NCI-H1105 treated with DMSO at 0.1 percent for 48 hours (cell line): ENCODE results near the gene INPP4B.

Source experiments
- DNase-seq: peaks from one replicate; lab custom pipeline; 2025; lab: John Stamatoyannopoulos, UW

INPP4B gene

GRCh38 chr4:142473218-142473959, 372.7 kb downstream of the INPP4B start:
- no peak for DNase-seq

- no peak for DNase-seq
Measured at GRCh38 chr4:142467088-142467487, 379.0 kb downstream of the INPP4B start.

DNA sequence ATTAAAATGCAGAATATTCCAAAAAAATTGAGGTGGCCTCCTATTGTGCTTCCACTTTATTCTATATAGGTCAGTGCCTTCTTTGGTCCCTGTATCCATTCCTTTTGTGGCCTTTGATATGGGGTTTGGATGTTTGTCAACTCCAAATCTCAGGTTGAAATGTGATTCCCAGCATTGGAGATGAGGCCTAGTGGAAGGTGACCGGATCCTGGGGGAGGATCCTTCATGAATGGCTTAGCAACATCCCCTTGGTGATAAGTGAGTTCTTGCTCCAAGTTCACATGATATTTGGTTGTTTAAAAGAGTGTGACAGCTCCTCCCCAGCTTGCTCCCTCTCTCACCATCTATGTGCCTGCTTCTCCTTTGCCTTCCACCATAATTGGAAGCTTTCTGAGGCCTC, 380.6 kb downstream of the INPP4B start:
- no peak for DNase-seq

- DNase-seq = no peak
Measured at GRCh38 chr4:142463206-142463605, 382.9 kb downstream of the INPP4B start.

GRCh38 chr4:142452161-142452855, 393.8 kb downstream of the INPP4B start:
- no peak for DNase-seq

GRCh38 chr4:142449771-142450373, 396.2 kb downstream of the INPP4B start:
- DNase-seq = no peak

DNA sequence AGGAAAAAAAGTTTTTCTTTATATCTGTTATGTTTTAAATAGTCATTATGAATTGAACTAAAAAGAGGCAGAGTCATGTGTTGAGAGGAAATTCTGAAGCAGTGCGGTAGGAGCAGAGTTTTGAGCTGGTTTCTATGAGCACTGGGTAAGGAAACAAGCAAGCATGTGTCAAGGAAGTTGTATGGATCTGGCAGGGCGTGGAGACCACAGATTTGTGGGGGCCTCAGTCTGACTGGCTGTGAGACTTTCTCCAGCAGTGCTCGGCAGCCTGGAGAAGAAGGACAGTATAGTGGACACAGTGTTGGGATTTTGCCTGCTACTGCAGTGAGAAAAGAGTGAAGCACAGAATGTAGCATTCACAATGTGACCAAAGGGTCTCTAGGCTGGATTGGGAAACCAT, 399.1 kb downstream of the INPP4B start:
- no peak for DNase-seq

- DNase-seq = no peak
Measured at GRCh38 chr4:142443469-142443868, 402.6 kb downstream of the INPP4B start.

GRCh38 chr4:142440093-142440492, 406.0 kb downstream of the INPP4B start:
- no peak for DNase-seq

- no peak for DNase-seq
Measured at GRCh38 chr4:142435599-142436235, 410.4 kb downstream of the INPP4B start.

- no peak for DNase-seq
Measured at GRCh38 chr4:142434519-142435224, 411.4 kb downstream of the INPP4B start.

DNA sequence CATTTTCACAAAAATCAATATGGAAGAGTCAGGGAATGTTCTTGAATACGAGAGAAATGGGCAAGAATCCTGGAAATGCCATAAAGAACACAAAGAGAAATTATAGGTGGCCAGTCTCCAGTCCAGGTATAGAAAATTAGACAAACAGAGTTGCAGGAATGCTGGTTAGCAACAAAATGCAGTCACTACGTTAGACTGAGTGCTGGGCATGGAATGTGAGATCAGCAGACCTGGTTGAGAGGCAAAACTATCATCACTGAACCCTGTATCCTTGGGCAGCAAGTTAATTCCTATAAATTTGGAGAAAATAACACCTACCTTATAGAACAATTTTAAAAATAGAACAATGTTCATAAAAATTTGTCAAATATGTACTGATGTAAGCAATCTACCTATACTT, 417.4 kb downstream of the INPP4B start:
- no peak for DNase-seq

GRCh38 chr4:142427456-142427855, 418.6 kb downstream of the INPP4B start:
- no peak for DNase-seq

GRCh38 chr4:142423861-142424260, 422.2 kb downstream of the INPP4B start:
- DNase-seq = no peak

GRCh38 chr4:142420311-142421095, 425.6 kb downstream of the INPP4B start:
- DNase-seq = no peak

GRCh38 chr4:142419712-142420111, 426.4 kb downstream of the INPP4B start:
- DNase-seq = no peak

GRCh38 chr4:142418697-142419096, 427.4 kb downstream of the INPP4B start:
- no peak for DNase-seq

GRCh38 chr4:142416711-142417275, 429.3 kb downstream of the INPP4B start:
- DNase-seq = no peak

- no peak for DNase-seq
Measured at GRCh38 chr4:142416121-142416520, 430.0 kb downstream of the INPP4B start.

- no peak for DNase-seq
Measured at GRCh38 chr4:142414366-142414990, 431.6 kb downstream of the INPP4B start.
